Uterus (tissue), 4 donors: ENCODE data around the gene UBE3C. TPM values are rescaled to one million over a fixed set of nuclear protein-coding genes. Genes with fewer than 3 reads are reported as not detected.

Source experiments
- DNase-seq, 2 donors: peaks; one replicate each; pipeline ENCODE4 v3.0.0-alpha.2; 2019 to 2020
- H3K27ac ChIP-seq, 2 donors: fragments of 200-600 bp; sonication (generic); 1 replicate in 1 of 2; 2 replicates in 1 of 2; pipeline ENCODE4 v1.5.1; 2016 to 2018
- H3K27me3 ChIP-seq, 2 donors: fragments of 200-600 bp; sonication (generic); one replicate each; pipeline ENCODE4 v1.5.1; 2018 to 2019; ENCODE audit warnings: control low read depth in 1 of 2
- H3K36me3 ChIP-seq, 2 donors: fragments of 200-600 bp; sonication (generic); one replicate each; pipeline ENCODE4 v1.5.1; 2019; ENCODE audit warnings: control low read depth in 1 of 2
- H3K4me1 ChIP-seq, 2 donors: fragments of 200-600 bp; sonication (generic); one replicate each; pipeline ENCODE4 v1.5.1; 2018 to 2019; ENCODE audit warnings: control low read depth in 1 of 2
- H3K4me3 ChIP-seq, 2 donors: fragments of 200-600 bp; sonication (generic); 1 replicate in 1 of 2; 2 replicates in 1 of 2; pipeline ENCODE4 v1.5.1; 2018 to 2019; ENCODE audit warnings: mild to moderate bottlenecking in 1 of 2
- H3K9me3 ChIP-seq, 2 donors: fragments of 200-600 bp; sonication (generic); one replicate each; pipeline ENCODE4 v1.5.1; 2019; ENCODE audit warnings: control low read depth in 1 of 2
- POLR2A ChIP-seq, 2 donors: fragments of 450-650 bp; IDR thresholded peaks; one replicate each; pipeline ENCODE4 v1.6.1; 2016; ENCODE audit warnings: antibody characterized with exemption in 2 of 2, mild to moderate bottlenecking in 1 of 2, moderate library complexity in 1 of 2
- intact Hi-C: fragments of 100-400 bp; cut with DNase I; formaldehyde crosslinking; loops from one replicate; pipeline ENCODE4 v1.15.1; 2023; ENCODE audit warnings: low total_unique reads
- total RNA-seq, 4 donors: library from RNA; depleted of rRNA in 3 of 4; stranded (reverse); fragments of >200 nt in 3 of 4; gene quantifications; one replicate each; pipeline versions ENCODE4 v1.1.0 to v1.2.4, GENCODE V29; 2014 to 2023
- TF ChIP-seq, protein P1 (sequence below), 4 experiments: fragments of 200-600 bp in 2 of 4; fragments of 450-650 bp in 2 of 4; sonication (generic) in 2 of 4; IDR thresholded peaks; one replicate each; pipeline ENCODE4 v1.5.1; 2016 to 2019; ENCODE audit warnings: antibody characterized with exemption in 4 of 4, mild to moderate bottlenecking in 2 of 4, moderate library complexity in 1 of 4
- donor health status: DM: yes; HTN: yes; CAD: no.

UBE3C gene
- total RNA-seq, 4 donors from 2014 or later, result 54.1 to 121 (median 91.7) TPM

DNA sequence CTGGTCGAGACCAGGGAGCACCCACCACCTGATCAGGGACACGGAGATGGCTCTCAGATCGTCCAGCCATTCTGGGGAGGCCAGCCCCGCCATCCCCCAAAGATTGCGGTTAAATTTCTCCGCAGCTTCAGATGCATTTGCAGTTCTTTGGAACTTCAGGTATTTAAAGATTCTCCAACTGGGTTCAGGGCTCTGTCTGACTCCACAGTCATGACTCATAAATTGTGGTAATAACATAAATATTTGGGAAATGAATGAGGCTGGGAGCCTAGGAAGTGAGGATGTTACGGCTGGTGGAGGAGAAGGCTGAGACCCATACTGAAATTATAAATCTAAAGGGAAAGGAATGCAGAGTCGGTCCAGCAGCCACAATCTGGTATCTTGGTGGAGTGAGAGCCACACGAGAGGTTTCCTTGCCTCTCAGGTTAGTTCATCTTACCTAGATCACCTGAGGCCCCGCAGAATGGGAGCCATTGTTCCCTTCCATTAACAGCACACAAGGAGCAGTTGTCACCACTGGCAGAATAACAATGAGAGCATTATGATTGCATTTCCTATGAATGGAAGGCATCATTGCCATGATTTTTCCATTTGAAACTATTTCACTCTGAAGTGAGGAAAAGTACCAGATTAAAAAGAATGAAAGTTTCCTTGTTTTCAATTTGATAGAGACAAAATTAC, 171.4 kb downstream of the UBE3C start:
- no peak overlapping the region for H3K4me3 ChIP-seq
- no peak overlapping the region for H3K27ac ChIP-seq
- H3K4me1 ChIP-seq, result no peaks in the 10 kb centered on the region
- DNase-seq, result no peak
- no peaks in the 10 kb centered on the region for H3K36me3 ChIP-seq
- no peaks in the 10 kb centered on the region for H3K9me3 ChIP-seq
- intact Hi-C loops, result no loop called here
- no peak for TF ChIP-seq POLR2A (IDR thresholded peaks at IDR 0.05)
- TF ChIP-seq, protein P1, sequence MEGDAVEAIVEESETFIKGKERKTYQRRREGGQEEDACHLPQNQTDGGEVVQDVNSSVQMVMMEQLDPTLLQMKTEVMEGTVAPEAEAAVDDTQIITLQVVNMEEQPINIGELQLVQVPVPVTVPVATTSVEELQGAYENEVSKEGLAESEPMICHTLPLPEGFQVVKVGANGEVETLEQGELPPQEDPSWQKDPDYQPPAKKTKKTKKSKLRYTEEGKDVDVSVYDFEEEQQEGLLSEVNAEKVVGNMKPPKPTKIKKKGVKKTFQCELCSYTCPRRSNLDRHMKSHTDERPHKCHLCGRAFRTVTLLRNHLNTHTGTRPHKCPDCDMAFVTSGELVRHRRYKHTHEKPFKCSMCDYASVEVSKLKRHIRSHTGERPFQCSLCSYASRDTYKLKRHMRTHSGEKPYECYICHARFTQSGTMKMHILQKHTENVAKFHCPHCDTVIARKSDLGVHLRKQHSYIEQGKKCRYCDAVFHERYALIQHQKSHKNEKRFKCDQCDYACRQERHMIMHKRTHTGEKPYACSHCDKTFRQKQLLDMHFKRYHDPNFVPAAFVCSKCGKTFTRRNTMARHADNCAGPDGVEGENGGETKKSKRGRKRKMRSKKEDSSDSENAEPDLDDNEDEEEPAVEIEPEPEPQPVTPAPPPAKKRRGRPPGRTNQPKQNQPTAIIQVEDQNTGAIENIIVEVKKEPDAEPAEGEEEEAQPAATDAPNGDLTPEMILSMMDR (IDR thresholded peaks at IDR 0.05), result no peak
- H3K27me3 ChIP-seq, result no peaks in the 10 kb centered on the region

DNA sequence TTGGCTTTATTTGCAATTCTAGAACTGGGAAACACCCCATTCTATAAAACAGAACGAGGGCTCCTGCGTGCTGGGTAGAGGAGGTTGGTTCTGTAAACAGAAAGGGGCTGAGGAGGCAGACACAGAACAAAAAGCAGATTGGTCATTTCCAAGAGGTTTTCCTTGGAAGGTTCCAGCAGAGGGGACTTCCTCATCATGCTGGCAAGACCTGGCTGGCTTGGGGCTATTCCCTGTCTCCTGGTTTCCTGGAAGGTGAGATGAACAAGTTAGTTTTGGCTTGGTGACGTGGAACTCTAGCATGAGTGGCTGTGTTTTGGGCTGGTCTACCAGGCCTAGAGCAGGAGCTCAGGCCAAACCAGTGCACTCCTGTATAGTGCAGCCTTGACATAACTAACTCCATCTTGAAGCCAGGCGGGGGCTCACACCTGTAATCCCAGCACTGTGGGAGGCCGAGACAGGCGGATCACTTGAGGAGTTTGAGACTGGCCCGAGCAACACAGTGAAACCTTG, 172.0 kb downstream of the UBE3C start:
- no peaks in the 10 kb centered on the region for H3K4me1 ChIP-seq
- intact Hi-C loops, result no loop called here
- TF ChIP-seq, protein P1 (IDR thresholded peaks at IDR 0.05), result no peak
- TF ChIP-seq POLR2A (IDR thresholded peaks at IDR 0.05), result no peak
- no peak for DNase-seq
- H3K27ac ChIP-seq, result no peak overlapping the region
- no peak overlapping the region for H3K4me3 ChIP-seq
- H3K27me3 ChIP-seq, result no peaks in the 10 kb centered on the region
- H3K9me3 ChIP-seq, result no peaks in the 10 kb centered on the region
- no peaks in the 10 kb centered on the region for H3K36me3 ChIP-seq

GRCh38 chr7:157312941-157313340, 174.2 kb downstream of the UBE3C start:
- no peaks in the 10 kb centered on the region for H3K36me3 ChIP-seq
- no peak overlapping the region for H3K27ac ChIP-seq
- no peak for TF ChIP-seq POLR2A (IDR thresholded peaks at IDR 0.05)
- TF ChIP-seq, protein P1 (IDR thresholded peaks at IDR 0.05), result no peak
- H3K27me3 ChIP-seq, result no peaks in the 10 kb centered on the region
- no peaks in the 10 kb centered on the region for H3K4me1 ChIP-seq
- no peak for DNase-seq
- intact Hi-C loops, result no loop called here
- no peaks in the 10 kb centered on the region for H3K9me3 ChIP-seq
- no peak overlapping the region for H3K4me3 ChIP-seq

- Histone ChIP-seq H3K27ac (no peak overlapping the region), H3K4me3 (no peak overlapping the region), H3K4me1 (no peaks in the 10 kb centered on the region), H3K36me3 (no peaks in the 10 kb centered on the region), H3K9me3 (no peaks in the 10 kb centered on the region), H3K27me3 (no peaks in the 10 kb centered on the region)
- intact Hi-C loops, result no loop called here
- DNase-seq, result no peak
- no peak for TF ChIP-seq POLR2A (IDR thresholded peaks at IDR 0.05)
- TF ChIP-seq, protein P1 (IDR thresholded peaks at IDR 0.05), result no peak
Measured at GRCh38 chr7:157313645-157314044, 174.9 kb downstream of the UBE3C start.

DNA sequence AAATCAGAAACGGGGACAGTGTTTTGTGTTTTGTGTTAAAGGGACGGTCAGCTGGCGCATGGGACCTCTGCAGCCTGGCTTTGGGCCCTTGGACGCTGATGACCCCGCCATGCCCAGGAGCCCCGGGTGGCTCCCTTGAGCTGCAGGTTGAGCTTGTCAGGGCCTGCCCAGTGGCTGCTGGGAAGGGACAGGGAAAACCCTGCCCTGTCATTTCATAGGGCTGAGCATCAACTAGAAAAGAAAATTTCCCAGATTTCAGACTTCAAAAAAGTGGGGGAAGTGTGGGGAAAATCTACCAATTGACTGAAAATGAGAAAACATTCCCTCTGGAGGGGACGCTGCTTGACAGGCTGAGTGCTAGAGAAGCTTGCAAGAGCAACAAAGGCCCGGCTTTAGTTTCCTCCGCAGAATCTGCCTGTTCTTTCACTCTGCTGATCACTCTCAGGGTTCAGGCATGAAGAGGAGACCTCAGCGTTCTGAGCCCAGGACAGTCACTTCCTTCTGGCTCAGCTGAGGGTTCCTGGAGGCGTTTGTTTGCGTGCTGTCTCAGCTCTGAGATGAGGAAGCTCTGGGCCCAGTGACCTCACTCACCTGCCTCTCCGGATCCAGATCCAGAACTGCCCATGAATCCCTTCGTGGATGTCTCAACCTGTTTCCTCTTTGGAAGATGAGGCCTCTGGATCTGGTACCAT, 179.4 kb downstream of the UBE3C start:
- intact Hi-C loops, result no loop called here
- no peaks in the 10 kb centered on the region for H3K4me1 ChIP-seq
- H3K27me3 ChIP-seq, result no peaks in the 10 kb centered on the region
- no peaks in the 10 kb centered on the region for H3K9me3 ChIP-seq
- H3K27ac ChIP-seq, result no peak overlapping the region
- no peak overlapping the region for H3K4me3 ChIP-seq
- TF ChIP-seq, protein P1 (IDR thresholded peaks at IDR 0.05), result no peak
- TF ChIP-seq POLR2A (IDR thresholded peaks at IDR 0.05), result no peak
- DNase-seq, result no peak
- H3K36me3 ChIP-seq, result no peaks in the 10 kb centered on the region
